ENCODE measurements around the gene TASL. TPM values are rescaled to one million over a fixed set of nuclear protein-coding genes. Genes with fewer than 3 reads are reported as not detected.
A peak's percentile ranks its signal among the peaks of the same experiment; 100 is the strongest.

The TASL gene
- total RNA-seq, 4 donors from 2014 or later, result 0.64 to 1.5 TPM; not detected in 2

DNA sequence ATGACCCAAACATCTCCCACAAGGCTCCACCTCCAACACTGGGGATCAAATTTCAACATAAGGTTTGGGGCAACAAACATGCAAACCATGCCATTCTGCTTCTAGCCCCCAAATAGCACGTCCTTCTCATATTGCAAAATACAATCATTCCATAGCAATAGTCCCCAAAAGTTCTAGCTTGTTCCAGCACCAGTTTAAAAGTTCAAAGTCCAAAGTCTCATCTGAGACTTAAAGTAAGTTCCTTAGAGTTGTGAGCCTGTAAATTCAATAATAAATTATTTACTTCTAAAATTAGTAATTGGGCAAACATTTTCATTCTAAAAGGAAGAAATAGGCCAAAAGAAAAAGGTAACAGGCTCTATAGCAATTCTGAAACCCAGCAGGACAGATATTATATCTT lies 8.9 kb upstream of the TASL start:
- Histone ChIP-seq H3K4me1 (no peaks in the 10 kb centered on the region), H3K9me3 (no peaks in the 10 kb centered on the region), H3K36me3 (no peaks in the 10 kb centered on the region), H3K4me3 (no peak overlapping the region), H3K27me3 (no peaks in the 10 kb centered on the region), H3K27ac (no peak overlapping the region)
- no peak for TF ChIP-seq EP300 (IDR thresholded peaks at IDR 0.05)
- no peak for TF ChIP-seq POLR2A (IDR thresholded peaks at IDR 0.05)
- TF ChIP-seq POLR2AphosphoS5 (IDR thresholded peaks at IDR 0.05), result no peak
- TF ChIP-seq, protein P1, sequence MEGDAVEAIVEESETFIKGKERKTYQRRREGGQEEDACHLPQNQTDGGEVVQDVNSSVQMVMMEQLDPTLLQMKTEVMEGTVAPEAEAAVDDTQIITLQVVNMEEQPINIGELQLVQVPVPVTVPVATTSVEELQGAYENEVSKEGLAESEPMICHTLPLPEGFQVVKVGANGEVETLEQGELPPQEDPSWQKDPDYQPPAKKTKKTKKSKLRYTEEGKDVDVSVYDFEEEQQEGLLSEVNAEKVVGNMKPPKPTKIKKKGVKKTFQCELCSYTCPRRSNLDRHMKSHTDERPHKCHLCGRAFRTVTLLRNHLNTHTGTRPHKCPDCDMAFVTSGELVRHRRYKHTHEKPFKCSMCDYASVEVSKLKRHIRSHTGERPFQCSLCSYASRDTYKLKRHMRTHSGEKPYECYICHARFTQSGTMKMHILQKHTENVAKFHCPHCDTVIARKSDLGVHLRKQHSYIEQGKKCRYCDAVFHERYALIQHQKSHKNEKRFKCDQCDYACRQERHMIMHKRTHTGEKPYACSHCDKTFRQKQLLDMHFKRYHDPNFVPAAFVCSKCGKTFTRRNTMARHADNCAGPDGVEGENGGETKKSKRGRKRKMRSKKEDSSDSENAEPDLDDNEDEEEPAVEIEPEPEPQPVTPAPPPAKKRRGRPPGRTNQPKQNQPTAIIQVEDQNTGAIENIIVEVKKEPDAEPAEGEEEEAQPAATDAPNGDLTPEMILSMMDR (IDR thresholded peaks at IDR 0.05), result no peak
- no peak for DNase-seq (ENCODE audit: low spot score in 2 of 2)
- WGBS, result 75% methylated on average over 1 of the region's 1 CpG

DNA sequence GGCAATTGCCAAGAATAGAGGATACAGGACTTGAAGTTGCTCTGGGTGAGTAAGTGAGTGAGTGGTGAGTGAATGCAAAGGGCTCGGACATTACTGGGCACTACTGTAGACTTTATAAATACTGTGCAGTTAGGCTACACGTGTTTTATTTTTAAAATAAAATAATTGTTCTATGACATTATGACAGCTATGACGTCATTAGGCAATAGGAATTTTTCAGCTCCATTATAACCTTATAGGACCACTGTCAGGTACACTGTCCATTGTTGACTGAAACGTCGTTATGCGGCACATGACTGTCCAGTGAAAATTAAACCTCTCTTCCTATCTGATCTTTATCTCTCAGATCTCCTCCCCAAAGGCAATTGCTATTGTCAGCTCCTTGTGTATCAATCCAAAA lies 5.1 kb upstream of the TASL start:
- Histone ChIP-seq H3K27me3 (no peaks in the 10 kb centered on the region), H3K9me3 (no peaks in the 10 kb centered on the region), H3K27ac (no peak overlapping the region), H3K4me3 (no peak overlapping the region), H3K36me3 (no peaks in the 10 kb centered on the region), H3K4me1 (no peaks in the 10 kb centered on the region)
- TF ChIP-seq, protein P1 (IDR thresholded peaks at IDR 0.05), result no peak
- TF ChIP-seq POLR2A (IDR thresholded peaks at IDR 0.05) (no peak), EP300 (IDR thresholded peaks at IDR 0.05) (no peak), POLR2AphosphoS5 (IDR thresholded peaks at IDR 0.05) (no peak)
- WGBS, result 82% methylated on average over 6 of the region's 6 CpGs
- DNase-seq (ENCODE audit: low spot score in 2 of 2), result no peak

DNA sequence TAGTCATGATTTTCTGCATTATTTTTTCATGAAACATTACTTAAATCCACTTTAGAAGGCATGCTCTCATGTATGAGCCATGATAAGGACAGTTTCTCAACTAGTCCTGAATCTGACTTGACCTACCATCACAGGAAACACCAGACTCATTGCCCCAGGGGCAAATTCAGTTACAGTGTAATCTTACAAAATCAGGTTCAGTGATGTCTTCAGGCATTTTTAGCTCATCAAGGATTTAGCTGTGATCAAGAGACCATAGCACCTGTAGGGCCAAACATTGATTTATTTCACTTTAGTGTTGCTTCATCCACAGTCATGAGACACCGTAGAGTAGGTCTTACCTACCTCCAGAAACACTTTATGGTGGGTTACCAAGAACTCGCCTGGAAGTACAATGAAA lies 3.1 kb upstream of the TASL start:
- Histone ChIP-seq H3K36me3 (no peaks in the 10 kb centered on the region), H3K27ac (no peak overlapping the region), H3K27me3 (no peaks in the 10 kb centered on the region), H3K4me3 (no peak overlapping the region), H3K4me1 (no peaks in the 10 kb centered on the region), H3K9me3 (no peaks in the 10 kb centered on the region)
- WGBS, result 63% methylated on average over 2 of the region's 2 CpGs
- TF ChIP-seq POLR2A (IDR thresholded peaks at IDR 0.05) (no peak), EP300 (IDR thresholded peaks at IDR 0.05) (no peak), POLR2AphosphoS5 (IDR thresholded peaks at IDR 0.05) (no peak)
- TF ChIP-seq, protein P1 (IDR thresholded peaks at IDR 0.05), result no peak
- DNase-seq (ENCODE audit: low spot score in 2 of 2), result no peak

- Histone ChIP-seq H3K27me3 (no peaks in the 10 kb centered on the region), H3K4me3 (peak overlapping the region; percentile 3), H3K4me1 (no peaks in the 10 kb centered on the region), H3K9me3 (no peaks in the 10 kb centered on the region), H3K27ac (no peak overlapping the region), H3K36me3 (no peaks in the 10 kb centered on the region)
- WGBS, result 83% methylated on average over 8 of the region's 8 CpGs
- no peak for TF ChIP-seq POLR2AphosphoS5 (IDR thresholded peaks at IDR 0.05)
- TF ChIP-seq POLR2A (IDR thresholded peaks at IDR 0.05), result no peak
- TF ChIP-seq EP300 (IDR thresholded peaks at IDR 0.05), result no peak
- TF ChIP-seq, protein P1 (IDR thresholded peaks at IDR 0.05), result no peak
- DNase-seq (ENCODE audit: low spot score in 2 of 2), result no peak
These were observed 685 bp downstream of the TASL start for GRCh38 chrX:30576881-30577280.

- Histone ChIP-seq H3K27ac (no peak overlapping the region), H3K36me3 (no peaks in the 10 kb centered on the region), H3K27me3 (no peaks in the 10 kb centered on the region), H3K9me3 (no peaks in the 10 kb centered on the region), H3K4me1 (no peaks in the 10 kb centered on the region), H3K4me3 (no peak overlapping the region)
- WGBS, result 73% methylated on average over 3 of the region's 3 CpGs
- no peak for DNase-seq (ENCODE audit: low spot score in 2 of 2)
- no peak for TF ChIP-seq POLR2AphosphoS5 (IDR thresholded peaks at IDR 0.05)
- TF ChIP-seq, protein P1 (IDR thresholded peaks at IDR 0.05), result no peak
- no peak for TF ChIP-seq EP300 (IDR thresholded peaks at IDR 0.05)
These were observed 4.4 kb downstream of the TASL start for GRCh38 chrX:30573125-30573524.
